K562 (cell line): ENCODE results near the gene STON2.

Experiments used
- FOXP1 ChIP-seq: sonication (generic); formaldehyde crosslinking; IDR thresholded peaks from 2 replicates; pipeline ENCODE4 v1.8.0; 2022; ENCODE audit warnings: mild to moderate bottlenecking, missing genetic modification reagents
- NRF1 ChIP-seq, 2 experiments: fragments of 450-650 bp; IDR thresholded peaks in 1 of 2; conservative IDR thresholded peaks in 1 of 2; 2 replicates each; pipeline ENCODE4 v1.6.1; 2014; ENCODE audit warnings: mild to moderate bottlenecking in 2 of 2
- POLR2A ChIP-seq: fragments of 450-650 bp; conservative IDR thresholded peaks from 2 replicates; pipeline ENCODE4 v1.6.1; 2016
- RFX5 ChIP-seq: IDR thresholded peaks from 2 replicates; pipeline ENCODE4 v1.6.1; 2011; ENCODE audit warnings: low read depth, mild to moderate bottlenecking, improper control_type of control experiment, low read length
- SIX5 ChIP-seq, 2 experiments: IDR thresholded peaks; 2 replicates each; pipeline ENCODE4 v1.6.1; 2011; ENCODE audit warnings: low read length in 2 of 2, borderline replicate concordance in 1 of 2, low read depth in 1 of 2, mild to moderate bottlenecking in 1 of 2, moderate library complexity in 1 of 2; ENCODE audit not compliant: insufficient read depth in 1 of 2
- SMC3 ChIP-seq: conservative IDR thresholded peaks from 2 replicates; pipeline ENCODE4 v1.6.1; 2011; ENCODE audit warnings: low read depth, low read length, improper control_type of control experiment; ENCODE audit not compliant: insufficient read depth
- TAF1 ChIP-seq: IDR thresholded peaks from 2 replicates; pipeline ENCODE4 v1.6.1; 2011; ENCODE audit warnings: mild to moderate bottlenecking, low read length, moderate library complexity; ENCODE audit not compliant: insufficient read depth, control insufficient read depth, severe bottlenecking; ENCODE audit errors: extremely low read depth
- TAF15 ChIP-seq: fragments of 200-400 bp; formaldehyde crosslinking; IDR thresholded peaks from 2 replicates; pipeline ENCODE4 v1.6.1; 2017; ENCODE audit warnings: mild to moderate bottlenecking, low read depth, low read length, moderate library complexity
- ZKSCAN1 ChIP-seq: fragments of 150-350 bp; IDR thresholded peaks from 2 replicates; pipeline ENCODE4 v1.6.1; 2016; ENCODE audit warnings: low read depth, low read length
- TF ChIP-seq, protein P1 (sequence below): fragments of 450-650 bp; IDR thresholded peaks from 2 replicates; pipeline ENCODE4 v1.6.1; 2018; ENCODE audit not compliant: partially characterized antibody
- TF ChIP-seq, protein P2 (sequence below): fragments of 250-450 bp; sonication (Bioruptor Pico); IDR thresholded peaks from 2 replicates; pipeline ENCODE4 v1.5.0; 2022; ENCODE audit warnings: mild to moderate bottlenecking
- TF ChIP-seq, protein P3 (sequence below): sonication (generic); formaldehyde crosslinking; IDR thresholded peaks from 2 replicates; pipeline ENCODE4 v1.8.0; 2022; ENCODE audit warnings: missing genetic modification reagents, mild to moderate bottlenecking, moderate library complexity, borderline replicate concordance
- TF ChIP-seq, protein P4 (sequence below): sonication (generic); formaldehyde crosslinking; IDR thresholded peaks from 2 replicates; pipeline ENCODE4 v1.4.0; 2020; ENCODE audit warnings: mild to moderate bottlenecking, missing genetic modification reagents

DNA sequence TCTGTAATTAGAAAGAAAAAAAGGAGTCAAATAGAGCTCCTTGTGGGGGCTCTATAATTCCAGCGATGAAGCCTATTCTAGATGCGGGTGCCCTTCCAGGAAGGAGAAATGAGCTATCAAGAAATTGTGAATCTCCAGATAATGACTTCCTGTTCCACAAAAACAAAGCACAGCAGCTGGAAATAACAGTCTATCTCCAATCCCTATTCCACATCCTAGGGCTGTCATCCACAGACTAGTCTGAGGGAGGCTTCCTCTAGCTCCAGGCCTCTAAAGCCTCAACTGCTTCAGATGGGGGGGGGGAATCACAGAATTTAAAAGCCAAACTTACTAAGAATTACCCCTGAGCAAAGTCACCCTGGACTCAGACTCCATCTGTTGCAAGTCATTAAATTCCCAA lies 102.0 kb downstream of the STON2 start:
- TF ChIP-seq ZKSCAN1 (no peak), SMC3 (no peak), POLR2A (no peak), FOXP1 (no peak), TAF15 (no peak), TAF1 (no peak), SIX5 (IDR thresholded peaks at IDR 0.05; ENCODE audit: borderline replicate concordance in 1 of 2, insufficient read depth in 1 of 2, low read depth in 1 of 2, low read length in 2 of 2) (no peak), RFX5 (no peak), NRF1 (conservative IDR thresholded peaks at IDR 0.05 in 1 of 2, IDR thresholded peaks at IDR 0.05 in 1 of 2) (no peak)
- TF ChIP-seq, protein P1, sequence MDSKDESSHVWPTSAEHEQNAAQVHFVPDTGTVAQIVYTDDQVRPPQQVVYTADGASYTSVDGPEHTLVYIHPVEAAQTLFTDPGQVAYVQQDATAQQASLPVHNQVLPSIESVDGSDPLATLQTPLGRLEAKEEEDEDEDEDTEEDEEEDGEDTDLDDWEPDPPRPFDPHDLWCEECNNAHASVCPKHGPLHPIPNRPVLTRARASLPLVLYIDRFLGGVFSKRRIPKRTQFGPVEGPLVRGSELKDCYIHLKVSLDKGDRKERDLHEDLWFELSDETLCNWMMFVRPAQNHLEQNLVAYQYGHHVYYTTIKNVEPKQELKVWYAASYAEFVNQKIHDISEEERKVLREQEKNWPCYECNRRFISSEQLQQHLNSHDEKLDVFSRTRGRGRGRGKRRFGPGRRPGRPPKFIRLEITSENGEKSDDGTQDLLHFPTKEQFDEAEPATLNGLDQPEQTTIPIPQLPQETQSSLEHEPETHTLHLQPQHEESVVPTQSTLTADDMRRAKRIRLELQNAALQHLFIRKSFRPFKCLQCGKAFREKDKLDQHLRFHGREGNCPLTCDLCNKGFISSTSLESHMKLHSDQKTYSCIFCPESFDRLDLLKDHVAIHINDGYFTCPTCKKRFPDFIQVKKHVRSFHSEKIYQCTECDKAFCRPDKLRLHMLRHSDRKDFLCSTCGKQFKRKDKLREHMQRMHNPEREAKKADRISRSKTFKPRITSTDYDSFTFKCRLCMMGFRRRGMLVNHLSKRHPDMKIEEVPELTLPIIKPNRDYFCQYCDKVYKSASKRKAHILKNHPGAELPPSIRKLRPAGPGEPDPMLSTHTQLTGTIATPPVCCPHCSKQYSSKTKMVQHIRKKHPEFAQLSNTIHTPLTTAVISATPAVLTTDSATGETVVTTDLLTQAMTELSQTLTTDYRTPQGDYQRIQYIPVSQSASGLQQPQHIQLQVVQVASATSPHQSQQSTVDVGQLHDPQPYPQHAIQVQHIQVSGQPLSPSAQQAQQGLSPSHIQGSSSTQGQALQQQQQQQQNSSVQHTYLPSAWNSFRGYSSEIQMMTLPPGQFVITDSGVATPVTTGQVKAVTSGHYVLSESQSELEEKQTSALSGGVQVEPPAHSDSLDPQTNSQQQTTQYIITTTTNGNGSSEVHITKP, result no peak
- TF ChIP-seq, protein P2, sequence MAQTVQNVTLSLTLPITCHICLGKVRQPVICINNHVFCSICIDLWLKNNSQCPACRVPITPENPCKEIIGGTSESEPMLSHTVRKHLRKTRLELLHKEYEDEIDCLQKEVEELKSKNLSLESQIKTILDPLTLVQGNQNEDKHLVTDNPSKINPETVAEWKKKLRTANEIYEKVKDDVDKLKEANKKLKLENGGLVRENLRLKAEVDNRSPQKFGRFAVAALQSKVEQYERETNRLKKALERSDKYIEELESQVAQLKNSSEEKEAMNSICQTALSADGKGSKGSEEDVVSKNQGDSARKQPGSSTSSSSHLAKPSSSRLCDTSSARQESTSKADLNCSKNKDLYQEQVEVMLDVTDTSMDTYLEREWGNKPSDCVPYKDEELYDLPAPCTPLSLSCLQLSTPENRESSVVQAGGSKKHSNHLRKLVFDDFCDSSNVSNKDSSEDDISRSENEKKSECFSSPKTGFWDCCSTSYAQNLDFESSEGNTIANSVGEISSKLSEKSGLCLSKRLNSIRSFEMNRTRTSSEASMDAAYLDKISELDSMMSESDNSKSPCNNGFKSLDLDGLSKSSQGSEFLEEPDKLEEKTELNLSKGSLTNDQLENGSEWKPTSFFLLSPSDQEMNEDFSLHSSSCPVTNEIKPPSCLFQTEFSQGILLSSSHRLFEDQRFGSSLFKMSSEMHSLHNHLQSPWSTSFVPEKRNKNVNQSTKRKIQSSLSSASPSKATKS (CRISPR knock-in tag), result no peak
- TF ChIP-seq, protein P3, sequence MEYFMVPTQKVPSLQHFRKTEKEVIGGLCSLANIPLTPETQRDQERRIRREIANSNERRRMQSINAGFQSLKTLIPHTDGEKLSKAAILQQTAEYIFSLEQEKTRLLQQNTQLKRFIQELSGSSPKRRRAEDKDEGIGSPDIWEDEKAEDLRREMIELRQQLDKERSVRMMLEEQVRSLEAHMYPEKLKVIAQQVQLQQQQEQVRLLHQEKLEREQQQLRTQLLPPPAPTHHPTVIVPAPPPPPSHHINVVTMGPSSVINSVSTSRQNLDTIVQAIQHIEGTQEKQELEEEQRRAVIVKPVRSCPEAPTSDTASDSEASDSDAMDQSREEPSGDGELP, result no peak
- TF ChIP-seq, protein P4, sequence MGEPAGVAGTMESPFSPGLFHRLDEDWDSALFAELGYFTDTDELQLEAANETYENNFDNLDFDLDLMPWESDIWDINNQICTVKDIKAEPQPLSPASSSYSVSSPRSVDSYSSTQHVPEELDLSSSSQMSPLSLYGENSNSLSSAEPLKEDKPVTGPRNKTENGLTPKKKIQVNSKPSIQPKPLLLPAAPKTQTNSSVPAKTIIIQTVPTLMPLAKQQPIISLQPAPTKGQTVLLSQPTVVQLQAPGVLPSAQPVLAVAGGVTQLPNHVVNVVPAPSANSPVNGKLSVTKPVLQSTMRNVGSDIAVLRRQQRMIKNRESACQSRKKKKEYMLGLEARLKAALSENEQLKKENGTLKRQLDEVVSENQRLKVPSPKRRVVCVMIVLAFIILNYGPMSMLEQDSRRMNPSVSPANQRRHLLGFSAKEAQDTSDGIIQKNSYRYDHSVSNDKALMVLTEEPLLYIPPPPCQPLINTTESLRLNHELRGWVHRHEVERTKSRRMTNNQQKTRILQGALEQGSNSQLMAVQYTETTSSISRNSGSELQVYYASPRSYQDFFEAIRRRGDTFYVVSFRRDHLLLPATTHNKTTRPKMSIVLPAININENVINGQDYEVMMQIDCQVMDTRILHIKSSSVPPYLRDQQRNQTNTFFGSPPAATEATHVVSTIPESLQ (CRISPR knock-in tag), result no peak
